ENCODE data around the gene CABYR.

The CABYR gene

DNA sequence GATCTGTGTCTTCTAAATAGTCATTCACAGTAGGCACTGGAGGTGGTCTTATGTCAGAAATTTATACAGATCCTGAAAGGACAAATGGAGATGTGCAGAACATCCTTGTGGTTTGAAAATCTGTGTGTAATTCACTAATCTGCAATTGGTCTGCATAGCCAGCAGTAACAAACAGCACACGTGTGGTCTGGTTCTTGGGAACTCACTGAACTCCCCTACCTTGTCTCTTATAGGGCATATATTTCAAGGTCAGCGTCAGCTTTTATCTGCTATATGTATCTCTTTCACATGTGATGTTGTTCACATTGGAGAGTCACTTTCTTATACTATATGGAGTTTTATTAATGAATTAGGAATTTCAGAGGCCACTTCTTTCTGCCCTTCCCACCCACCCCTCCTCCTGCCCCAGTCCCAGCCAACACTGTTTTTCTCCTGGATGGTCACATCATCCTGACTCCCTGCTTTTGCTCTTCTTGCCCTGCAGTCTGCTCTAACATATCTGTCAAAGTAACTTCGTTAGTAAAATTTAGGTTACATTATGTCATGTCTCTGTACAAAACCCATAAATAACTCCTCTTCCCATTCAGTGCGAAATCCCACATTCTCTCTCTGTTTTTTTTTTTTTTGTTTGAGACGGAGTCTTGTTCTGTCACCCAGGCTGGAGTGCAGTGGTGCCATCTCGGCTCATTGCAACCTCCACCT lies 35.4 kb upstream of the CABYR start:
- TF ChIP-seq, protein P1, sequence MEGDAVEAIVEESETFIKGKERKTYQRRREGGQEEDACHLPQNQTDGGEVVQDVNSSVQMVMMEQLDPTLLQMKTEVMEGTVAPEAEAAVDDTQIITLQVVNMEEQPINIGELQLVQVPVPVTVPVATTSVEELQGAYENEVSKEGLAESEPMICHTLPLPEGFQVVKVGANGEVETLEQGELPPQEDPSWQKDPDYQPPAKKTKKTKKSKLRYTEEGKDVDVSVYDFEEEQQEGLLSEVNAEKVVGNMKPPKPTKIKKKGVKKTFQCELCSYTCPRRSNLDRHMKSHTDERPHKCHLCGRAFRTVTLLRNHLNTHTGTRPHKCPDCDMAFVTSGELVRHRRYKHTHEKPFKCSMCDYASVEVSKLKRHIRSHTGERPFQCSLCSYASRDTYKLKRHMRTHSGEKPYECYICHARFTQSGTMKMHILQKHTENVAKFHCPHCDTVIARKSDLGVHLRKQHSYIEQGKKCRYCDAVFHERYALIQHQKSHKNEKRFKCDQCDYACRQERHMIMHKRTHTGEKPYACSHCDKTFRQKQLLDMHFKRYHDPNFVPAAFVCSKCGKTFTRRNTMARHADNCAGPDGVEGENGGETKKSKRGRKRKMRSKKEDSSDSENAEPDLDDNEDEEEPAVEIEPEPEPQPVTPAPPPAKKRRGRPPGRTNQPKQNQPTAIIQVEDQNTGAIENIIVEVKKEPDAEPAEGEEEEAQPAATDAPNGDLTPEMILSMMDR (conservative IDR thresholded peaks at IDR 0.05), result no peak
- TF ChIP-seq ZFX (IDR thresholded peaks at IDR 0.05), result no peak

DNA sequence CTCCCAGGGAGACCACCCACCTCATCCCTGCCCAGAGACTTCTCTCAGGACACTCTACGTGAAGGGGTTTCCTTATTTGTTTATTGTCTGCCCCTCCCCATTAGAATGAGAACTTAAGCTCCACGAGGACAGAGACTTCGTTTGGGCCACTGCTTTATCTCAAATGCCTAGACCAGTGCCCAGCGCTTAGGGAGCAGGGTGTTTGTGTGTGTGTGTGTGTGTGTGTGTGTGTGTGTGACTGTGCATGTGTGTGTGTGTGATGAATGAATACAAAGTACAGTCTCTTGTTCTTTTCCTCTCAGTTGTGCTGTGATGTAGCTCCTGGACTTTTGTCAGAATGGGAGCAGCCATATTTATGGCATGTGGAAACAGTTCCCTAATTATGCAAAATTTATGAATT lies 34.4 kb upstream of the CABYR start:
- TF ChIP-seq, protein P1 (conservative IDR thresholded peaks at IDR 0.05), result no peak
- TF ChIP-seq ZFX (IDR thresholded peaks at IDR 0.05), result no peak
- no peak overlapping the region for H3K27ac ChIP-seq

More for the DNA sequence above, 35.4 kb upstream of the CABYR start:
- no peak overlapping the region for H3K27ac ChIP-seq

DNA sequence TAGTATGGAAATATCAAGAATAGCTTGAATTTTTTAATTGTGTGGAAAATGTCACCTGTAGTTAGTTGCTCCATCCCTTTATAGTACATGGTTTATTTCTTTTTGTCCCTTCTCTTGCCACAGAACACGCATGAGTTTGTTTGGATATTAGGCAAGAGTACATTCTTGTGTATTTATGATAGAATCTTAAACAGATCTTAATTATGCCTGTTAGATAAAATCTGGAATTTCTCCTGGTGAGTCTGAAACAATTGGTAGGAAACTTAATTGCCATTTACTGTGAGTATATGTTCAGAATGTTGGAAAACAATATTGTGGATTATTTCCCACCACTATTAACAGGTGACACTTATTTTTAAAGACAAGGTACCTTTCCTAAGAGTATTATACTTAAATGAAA lies 30.2 kb upstream of the CABYR start:
- no peak overlapping the region for H3K27ac ChIP-seq
- TF ChIP-seq, protein P1 (conservative IDR thresholded peaks at IDR 0.05), result no peak
- TF ChIP-seq ZFX (IDR thresholded peaks at IDR 0.05), result no peak

DNA sequence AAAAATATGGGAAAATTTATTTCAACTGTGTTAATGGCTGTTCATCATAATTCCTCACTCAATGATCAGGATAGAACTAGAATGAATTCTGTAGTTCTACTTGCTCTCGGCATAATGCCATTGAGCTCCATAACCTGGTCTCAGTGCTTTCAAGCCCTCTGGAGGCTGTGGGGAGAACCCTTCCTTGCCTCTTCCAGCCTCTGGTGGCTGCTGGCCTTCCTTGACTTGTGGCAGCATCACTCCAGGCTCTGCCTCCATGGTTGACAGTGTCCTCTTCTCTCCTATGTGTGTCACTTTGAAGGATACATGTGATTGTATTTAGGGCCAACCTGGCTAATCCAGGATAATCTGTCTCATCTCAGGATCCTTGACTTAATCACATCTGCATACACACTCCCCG lies 26.9 kb upstream of the CABYR start:
- no peak overlapping the region for H3K27ac ChIP-seq
- no peak for TF ChIP-seq ZFX (IDR thresholded peaks at IDR 0.05)
- TF ChIP-seq, protein P1 (conservative IDR thresholded peaks at IDR 0.05), result no peak

DNA sequence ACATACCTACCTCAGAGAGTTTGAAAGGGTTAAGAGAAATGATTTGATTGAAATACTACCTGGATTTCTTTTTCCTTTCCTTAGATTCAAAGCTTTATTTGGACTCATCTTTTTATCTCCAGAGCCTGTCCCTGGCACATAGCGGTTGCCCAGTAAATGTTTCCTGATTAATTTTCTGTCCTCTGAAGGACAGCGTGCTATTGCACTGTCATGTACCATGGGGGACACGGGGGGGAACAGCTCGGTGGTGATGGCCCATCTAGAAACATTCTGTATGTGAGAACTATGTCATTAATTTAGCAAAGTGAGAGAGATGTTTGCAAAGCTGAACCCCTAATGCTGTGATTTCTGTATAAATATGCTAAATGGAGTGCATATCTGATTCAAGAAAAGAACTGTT lies 26.4 kb upstream of the CABYR start:
- no peak overlapping the region for H3K27ac ChIP-seq
- TF ChIP-seq, protein P1 (conservative IDR thresholded peaks at IDR 0.05), result no peak
- TF ChIP-seq ZFX (IDR thresholded peaks at IDR 0.05), result no peak

DNA sequence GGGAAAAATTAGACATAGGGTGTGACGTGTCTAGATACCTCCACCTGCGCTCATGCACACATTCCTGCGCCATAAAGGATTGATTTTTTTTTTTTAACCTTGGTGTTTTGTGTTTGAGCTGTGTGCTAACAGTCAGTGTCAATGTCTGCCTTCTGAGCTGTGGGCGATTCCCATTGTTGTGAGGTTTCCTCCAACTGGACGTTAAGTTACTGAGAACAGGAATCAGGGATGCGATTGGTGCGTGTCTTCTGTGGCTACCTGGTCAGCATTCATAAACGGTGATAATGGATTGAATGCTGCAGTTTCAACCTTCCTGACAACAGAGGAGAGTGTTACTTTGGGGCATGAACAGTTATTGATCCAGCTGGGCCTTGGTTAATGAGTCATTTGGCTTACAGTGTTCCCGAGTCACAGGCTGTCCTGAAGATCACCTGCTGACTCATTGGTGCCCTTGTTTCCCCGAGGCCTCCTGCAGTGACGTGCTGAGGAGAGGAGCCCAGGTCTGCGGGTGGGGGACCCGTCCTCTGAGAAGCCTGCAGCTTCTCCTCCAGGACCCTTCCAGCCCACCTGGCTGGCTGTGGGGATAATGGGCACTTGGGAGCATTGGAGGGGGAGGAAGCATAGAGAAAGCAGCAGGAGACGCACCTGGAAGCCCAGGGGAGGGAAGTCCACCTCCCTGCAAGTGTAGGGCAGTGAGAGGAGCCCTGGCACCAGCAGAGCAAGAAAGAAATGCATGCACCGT lies 25.8 kb upstream of the CABYR start:
- TF ChIP-seq, protein P1 (conservative IDR thresholded peaks at IDR 0.05), result no peak
- no peak for TF ChIP-seq ZFX (IDR thresholded peaks at IDR 0.05)
- no peak overlapping the region for H3K27ac ChIP-seq

DNA sequence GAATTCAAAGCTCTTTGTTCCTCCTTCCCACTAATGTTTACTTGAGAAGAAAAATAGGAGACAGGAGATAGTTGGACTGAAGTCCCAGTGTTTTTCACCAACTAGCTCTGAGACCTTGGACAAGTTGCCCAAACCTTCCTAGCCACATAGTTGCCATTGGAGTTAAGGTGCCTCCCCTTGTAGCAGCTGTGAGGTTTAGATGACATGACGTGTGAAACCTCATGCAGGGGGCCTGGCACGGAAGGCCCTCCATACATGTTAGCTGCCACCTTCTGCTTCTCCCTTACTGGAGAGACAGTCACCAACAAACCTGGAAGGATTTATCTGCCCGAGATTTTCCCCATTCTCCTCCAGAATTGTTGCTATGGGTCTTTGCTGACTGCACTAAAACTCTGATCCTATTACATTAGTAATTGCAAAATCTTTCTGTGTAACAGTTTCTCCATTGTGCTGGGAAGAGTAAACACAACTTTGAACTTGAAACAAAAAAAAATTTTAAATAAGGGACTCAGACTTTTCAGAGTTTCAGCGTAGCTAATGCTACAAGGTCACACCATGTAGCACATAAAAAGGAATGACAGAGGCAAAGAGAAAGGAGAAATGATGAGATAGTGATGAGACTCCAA lies 23.8 kb upstream of the CABYR start:
- no peak overlapping the region for H3K27ac ChIP-seq
- TF ChIP-seq, protein P1 (conservative IDR thresholded peaks at IDR 0.05), result no peak
- no peak for TF ChIP-seq ZFX (IDR thresholded peaks at IDR 0.05)
